HG02884 (cell line): Measurements from ENCODE around the gene GNPDA1.

Experiments
- ATAC-seq: cut with Tn5 transposase; IDR thresholded peaks from one replicate; pipeline ENCODE4 v1.9.1; 2021; ENCODE audit warnings: mild to moderate bottlenecking, moderate library complexity; ENCODE audit not compliant: unreplicated experiment

The GNPDA1 gene

DNA sequence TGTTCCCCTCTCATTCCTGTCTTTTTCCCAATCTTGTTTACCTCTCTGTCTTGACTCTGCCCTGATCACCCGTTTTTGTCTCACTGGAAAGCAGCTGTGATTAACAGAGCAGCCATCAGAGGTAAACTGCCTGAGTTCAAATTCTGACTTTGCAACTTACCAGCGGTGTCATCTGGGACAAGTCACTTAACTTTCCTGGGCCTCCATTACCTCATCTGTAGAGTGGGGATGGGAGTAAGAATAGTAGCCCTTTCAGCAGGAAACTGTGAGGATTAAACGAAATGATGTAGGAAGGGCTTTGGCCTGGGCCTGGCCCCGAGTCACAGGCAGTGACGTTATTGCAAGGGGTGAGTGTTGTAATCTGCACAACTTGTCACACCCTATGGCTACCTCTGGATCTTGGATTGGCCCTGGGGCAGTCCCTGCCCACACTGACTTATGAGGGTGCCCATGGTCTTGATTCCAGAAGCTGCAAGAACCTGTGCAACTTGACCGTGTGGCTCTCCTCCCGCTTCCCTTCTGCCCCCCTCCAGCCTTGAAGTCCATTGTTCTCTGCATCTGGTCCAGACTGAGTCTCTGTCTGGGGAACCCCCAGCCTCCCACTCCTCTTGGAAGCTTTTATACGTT, 54.2 kb downstream of the GNPDA1 start:
- ATAC-seq: no peak

- ATAC-seq: no peak
Measured at GRCh38 chr5:141958113-141958512, 54.7 kb downstream of the GNPDA1 start, which contains the start of gene PCDH12. TSS of gene PCDH12 (minus strand) at chr5:141958202. CDS start at chr5:141957851, 351 bp downstream.

- ATAC-seq: no peak
Measured at GRCh38 chr5:141957367-141957996, 55.3 kb downstream of the GNPDA1 start.

GRCh38 chr5:141954194-141954593, 58.6 kb downstream of the GNPDA1 start:
- no peak for ATAC-seq

DNA sequence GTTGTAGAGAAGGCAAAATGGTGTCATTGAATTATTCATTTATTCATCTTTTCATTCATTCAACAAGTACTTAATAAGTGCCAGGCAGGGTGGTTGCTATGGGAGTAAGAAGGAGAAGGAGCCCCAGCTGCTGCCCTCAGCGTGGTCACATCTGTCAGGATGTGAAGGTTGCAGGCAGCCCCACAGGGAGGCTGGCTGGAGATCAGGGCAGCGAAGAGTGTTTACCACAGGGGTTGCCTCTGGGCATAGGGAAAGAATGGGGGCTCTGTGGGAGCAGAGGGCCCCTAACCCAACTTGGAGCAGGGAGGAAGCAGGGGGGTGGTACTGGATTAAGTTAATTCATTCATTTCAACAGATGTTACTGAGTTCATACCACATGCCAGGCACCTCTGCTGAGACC, 60.8 kb downstream of the GNPDA1 start:
- no peak for ATAC-seq

DNA sequence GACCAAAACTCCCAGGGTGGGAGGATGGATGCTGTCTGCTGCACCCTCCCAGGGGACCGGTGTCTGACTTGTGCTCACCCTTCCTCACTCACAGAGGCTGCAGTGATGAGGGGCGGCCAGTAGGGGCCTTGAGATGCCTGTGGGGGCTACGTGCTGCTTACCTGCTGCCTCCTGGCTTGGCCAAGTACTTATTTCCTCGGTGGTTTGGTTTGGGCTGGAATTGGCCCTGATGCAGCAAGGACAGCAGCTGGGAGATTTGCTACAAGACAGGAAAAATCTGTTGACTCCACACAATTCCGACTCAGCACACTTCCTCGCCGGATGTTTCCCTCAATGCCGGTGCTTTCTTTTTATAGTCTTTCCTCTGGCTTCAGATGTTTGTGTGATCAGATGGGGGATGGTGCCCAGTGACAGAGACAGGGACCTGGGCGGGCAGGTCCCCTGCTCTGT, 61.5 kb downstream of the GNPDA1 start:
- no peak for ATAC-seq
